CD4-positive, alpha-beta T cell (primary cell): ENCODE data around the gene SFTA2. TPM values are rescaled to one million over a fixed set of nuclear protein-coding genes. Genes with fewer than 3 reads are reported as not detected.
"Not testable (repeated sequence)": the region's sequence is repeated elsewhere in the genome, so short reads cannot be mapped to it uniquely, and the experiment has no call there.

ENCODE experiments used
- ATAC-seq: fragments of 200-7000 bp; cut with Tn5 transposase; one replicate; pipeline ENCODE4 v1.10.0; 2022; ENCODE audit warnings: mild to moderate bottlenecking; ENCODE audit not compliant: poor library complexity
- CTCF ChIA-PET: fragments of 350-600 bp; sonication (Branson Sonifier 250); formaldehyde crosslinking; loops from one replicate; lab custom pipeline; 2021; ENCODE audit warnings: antibody characterized with exemption, inconsistent platforms; lab: Charles Lee
- POLR2A ChIA-PET: fragments of 350-600 bp; sonication (Branson Sonifier 250); formaldehyde crosslinking; loops from one replicate; lab custom pipeline; 2021; ENCODE audit warnings: antibody characterized with exemption, inconsistent platforms; lab: Charles Lee
- DNase-seq, 14 experiments: peaks; one replicate each; pipeline ENCODE4 v3.0.0-alpha.2; 2013 to 2020; ENCODE audit warnings: mixed read lengths in 2 of 14
- H3K27ac ChIP-seq, 2 donors: one replicate each; pipeline versions ENCODE4 v1.5.1 to v1.7.0; 2013; ENCODE audit warnings: low read length in 2 of 2, low read depth in 1 of 2, mild to moderate bottlenecking in 1 of 2
- H3K27me3 ChIP-seq, 2 experiments: 1 replicate in 1 of 2; 2 replicates in 1 of 2; pipeline versions ENCODE4 v1.6.1 to v1.7.0; 2013; ENCODE audit warnings: low read length in 2 of 2, control low read depth in 1 of 2, mild to moderate bottlenecking in 1 of 2, moderate library complexity in 1 of 2; ENCODE audit not compliant: insufficient read depth in 2 of 2, control insufficient read depth in 1 of 2
- H3K36me3 ChIP-seq: one replicate; pipeline ENCODE4 v1.6.1; 2013; ENCODE audit warnings: low read length, control low read depth; ENCODE audit not compliant: insufficient read depth
- H3K4me1 ChIP-seq: one replicate; pipeline ENCODE4 v1.6.1; 2013; ENCODE audit warnings: low read length, control low read depth; ENCODE audit not compliant: insufficient read depth
- H3K4me3 ChIP-seq: one replicate; pipeline ENCODE4 v1.5.1; 2013; ENCODE audit warnings: mild to moderate bottlenecking, low read length, moderate library complexity
- H3K9me3 ChIP-seq, 2 experiments: 1 replicate in 1 of 2; 2 replicates in 1 of 2; pipeline versions ENCODE4 v1.6.1 to v1.7.0; 2013; ENCODE audit warnings: low read length in 2 of 2, mild to moderate bottlenecking in 2 of 2, control low read depth in 1 of 2, moderate library complexity in 1 of 2; ENCODE audit not compliant: control insufficient read depth in 1 of 2, insufficient read depth in 1 of 2
- H3K27ac Mint-ChIP-seq: one replicate; pipeline ENCODE4 v1.8.0; 2020; ENCODE audit warnings: mixed read lengths
- H3K27me3 Mint-ChIP-seq: one replicate; pipeline ENCODE4 v1.8.0; 2021; ENCODE audit warnings: mixed read lengths
- H3K36me3 Mint-ChIP-seq: one replicate; pipeline ENCODE4 v1.8.0; 2021; ENCODE audit warnings: low read depth, mixed read lengths
- H3K4me1 Mint-ChIP-seq: one replicate; pipeline ENCODE4 v1.8.0; 2021; ENCODE audit warnings: low read depth, mixed read lengths
- H3K4me3 Mint-ChIP-seq: one replicate; pipeline ENCODE4 v1.8.0; 2020; ENCODE audit warnings: mild to moderate bottlenecking, mixed read lengths
- H3K9me3 Mint-ChIP-seq: one replicate; pipeline ENCODE4 v1.8.0; 2020; ENCODE audit warnings: mixed read lengths
- CTCF ChIP-seq: fragments of 200-600 bp; IDR thresholded peaks from one replicate; pipeline ENCODE4 v1.8.0; 2022; ENCODE audit warnings: antibody characterized with exemption, mild to moderate bottlenecking
- intact Hi-C, 2 experiments: fragments of 100-400 bp; cut with DNase I in 1 of 2; cut with micrococcal nuclease in 1 of 2; formaldehyde crosslinking; loops; one replicate each; pipeline versions ENCODE4 v1.15.1 to v1.9.0; 2023 to 2025; cut with DNase I, micrococcal nuclease
- total RNA-seq, 174 experiments: library from RNA in 2 of 174; stranded (reverse) in 2 of 174; gene quantifications; one replicate each; pipeline ENCODE4 v1.2.3 and lab custom pipeline; 2021 to 2026

The SFTA2 gene
- total RNA-seq, 2 experiments from 2014 or later, result not detected

GRCh38 chr6:30907758-30908591, 24.0 kb downstream of the SFTA2 start, which contains the start of gene GTF2H4:
Gene GTF2H4, plus strand, starts transcription at chr6:30908207.
- Mint-ChIP-seq H3K27ac (peak within 1 kb of the TSS; percentile 71), H3K4me3 (peak within 1 kb of the TSS; percentile 98), H3K9me3 (no peaks in the 10 kb centered on the region), H3K36me3 (peaks cover 35% of the 10 kb centered on the region), H3K4me1 (peaks cover 16% of the 10 kb centered on the region), H3K27me3 (no peaks in the 10 kb centered on the region)
- peaks cover 21% of the 10 kb centered on the region for H3K36me3 ChIP-seq
- no peaks in the 10 kb centered on the region for H3K9me3 ChIP-seq
- ChIA-PET POLR2A (interaction anchor here (0.6 to 1.8 kb wide), 16 partner anchors 9 to 956 kb away, joined by 3 to 5 read pairs (median 3); partner anchors contain the start of genes DDR1, MRPS18B and PPP1R10), CTCF (interaction anchor here (0.9 to 1.0 kb wide), 2 partner anchors 172 to 179 kb away, joined by 3 read pairs; no protein-coding TSS in a partner anchor)
- no peak within 1 kb of the TSS for H3K27ac ChIP-seq
- no peak for TF ChIP-seq CTCF
- H3K4me1 ChIP-seq, result peaks cover 15% of the 10 kb centered on the region
- intact Hi-C loops, result loop anchor here in 1 of 2 experiments (2.0 to 5.0 kb wide), 2 partner anchors 21 to 281 kb away; partner anchors contain the start of gene ATAT1
- DNase-seq (peak; percentile 90 to 97 (median 94)), ATAC-seq (peak; percentile 99)
- no peaks in the 10 kb centered on the region for H3K27me3 ChIP-seq
- H3K4me3 ChIP-seq, result peak within 1 kb of the TSS; percentile 81

- not testable (repeated sequence) for H3K27me3 ChIP-seq, H3K27ac Mint-ChIP-seq, H3K9me3 ChIP-seq, H3K27ac ChIP-seq, H3K9me3 Mint-ChIP-seq, DNase-seq, H3K27me3 Mint-ChIP-seq, ATAC-seq
- Mint-ChIP-seq H3K4me1 (peaks cover 16% of the 10 kb centered on the region), H3K4me3 (peak overlapping the region; percentile 98), H3K36me3 (peaks cover 28% of the 10 kb centered on the region)
- intact Hi-C loops, result loop anchor here in 1 of 2 experiments (2.0 to 5.0 kb wide), 2 partner anchors 21 to 280 kb away; partner anchors contain the start of gene ATAT1
- Histone ChIP-seq H3K4me3 (peak overlapping the region; percentile 81), H3K4me1 (peaks cover 15% of the 10 kb centered on the region), H3K36me3 (peaks cover 21% of the 10 kb centered on the region)
- ChIA-PET CTCF (interaction anchor here (1.0 kb wide), 1 partner anchor 173 kb away, joined by 3 read pairs; no protein-coding TSS in a partner anchor), POLR2A (interaction anchor here (0.6 to 1.8 kb wide), 16 partner anchors 9 to 956 kb away, joined by 3 to 5 read pairs (median 3); partner anchors contain the start of genes DDR1, MRPS18B and PPP1R10)
Observed at GRCh38 chr6:30907290-30907757, 24.6 kb downstream of the SFTA2 start.

GRCh38 chr6:30903236-30903635, 28.7 kb downstream of the SFTA2 start:
- H3K9me3 Mint-ChIP-seq, result no peaks in the 10 kb centered on the region
- no peak for TF ChIP-seq CTCF
- intact Hi-C loops, result no loop called here
- ATAC-seq (no peak), DNase-seq (no peak)
- H3K36me3 Mint-ChIP-seq, result peaks cover 18% of the 10 kb centered on the region
- no peaks in the 10 kb centered on the region for H3K9me3 ChIP-seq
- no peak overlapping the region for H3K27ac ChIP-seq
- ChIA-PET POLR2A (no interaction called here), CTCF (interaction anchor here (0.6 to 0.7 kb wide), 2 partner anchors 133 to 1039 kb away, joined by 3 read pairs; no protein-coding TSS in a partner anchor)
- H3K4me1 Mint-ChIP-seq, result peaks cover 7% of the 10 kb centered on the region
- no peak overlapping the region for H3K4me3 Mint-ChIP-seq
- H3K27ac Mint-ChIP-seq, result no peak overlapping the region
- no peaks in the 10 kb centered on the region for H3K27me3 Mint-ChIP-seq
- peaks cover 5% of the 10 kb centered on the region for H3K36me3 ChIP-seq
- no peaks in the 10 kb centered on the region for H3K27me3 ChIP-seq
- peaks cover 7% of the 10 kb centered on the region for H3K4me1 ChIP-seq
- H3K4me3 ChIP-seq, result no peak overlapping the region
